Measurements from ENCODE around the gene C16orf74. TPM values are rescaled to one million over a fixed set of nuclear protein-coding genes. Genes with fewer than 3 reads are reported as not detected.

Gene C16orf74
- total RNA-seq, 3 donors from 2014 or later: 0.73 to 1.3 (median 1.0) TPM

DNA sequence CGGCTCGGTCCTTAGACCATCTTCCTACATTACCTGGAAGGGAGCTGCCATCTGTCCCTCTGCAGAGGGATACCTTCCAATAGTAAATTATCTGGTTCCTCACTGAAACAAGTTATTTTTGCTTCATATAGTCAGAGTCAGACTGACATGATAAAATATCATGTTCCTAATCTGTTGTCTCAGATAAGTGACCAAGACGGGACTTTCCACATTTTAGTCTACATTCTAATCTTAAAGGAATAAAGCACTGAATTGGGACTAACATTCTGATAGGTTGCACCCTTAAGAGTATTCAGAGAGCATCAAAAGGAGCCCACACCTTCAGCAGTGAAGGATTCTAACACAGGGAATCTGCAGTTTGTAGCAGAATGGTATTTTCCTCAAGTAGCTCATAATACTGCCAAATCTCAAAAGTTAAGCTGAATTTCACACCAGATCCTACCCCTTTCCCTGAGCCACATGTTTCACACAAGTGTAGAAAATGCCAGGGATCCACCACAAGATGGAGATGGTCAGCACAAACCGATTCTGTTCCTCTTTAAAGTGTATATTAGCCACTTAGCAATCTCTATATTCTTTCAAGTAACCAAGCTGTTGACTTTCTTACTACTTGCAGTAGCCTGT is 75.5 kb downstream of the C16orf74 start:
- no peak for TF ChIP-seq CTCF (IDR thresholded peaks at IDR 0.05)
- Histone ChIP-seq H3K4me1 (ENCODE audit: low read depth) (peaks cover 21% of the 10 kb centered on the region), H3K9me3 (no peaks in the 10 kb centered on the region), H3K4me3 (no peak overlapping the region), H3K36me3 (ENCODE audit: low read depth) (peaks cover 9% of the 10 kb centered on the region)
- DNase-seq (no peak), ATAC-seq (no peak)
- intact Hi-C loops (cut with DNase I, micrococcal nuclease): no loop called here

GRCh38 chr16:85674828-85675227 is 76.1 kb downstream of the C16orf74 start:
- Histone ChIP-seq H3K36me3 (ENCODE audit: low read depth) (peaks cover 9% of the 10 kb centered on the region), H3K4me3 (no peak overlapping the region), H3K4me1 (ENCODE audit: low read depth) (peaks cover 21% of the 10 kb centered on the region), H3K9me3 (no peaks in the 10 kb centered on the region)
- ATAC-seq: no peak
- intact Hi-C loops (cut with DNase I, micrococcal nuclease): no loop called here
- DNase-seq: no peak
- TF ChIP-seq CTCF (IDR thresholded peaks at IDR 0.05): no peak

DNA sequence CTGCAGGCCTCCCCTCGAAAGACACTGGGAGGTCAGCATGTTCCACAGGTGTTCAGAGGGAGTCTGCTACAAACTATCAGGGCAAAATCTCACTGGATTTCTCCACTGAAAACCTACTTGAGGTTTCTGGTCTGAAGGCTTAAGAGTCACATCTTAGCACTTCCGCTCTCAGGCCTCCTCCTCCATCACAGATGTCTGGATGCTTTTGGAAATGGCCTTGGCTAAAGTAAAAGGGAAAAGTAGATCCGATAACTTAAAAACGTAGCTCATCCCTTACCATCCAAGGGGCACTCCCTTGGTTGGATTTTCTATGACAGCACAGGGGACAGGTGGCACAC is 76.5 kb downstream of the C16orf74 start:
- Histone ChIP-seq H3K9me3 (no peaks in the 10 kb centered on the region), H3K36me3 (ENCODE audit: low read depth) (peaks cover 9% of the 10 kb centered on the region), H3K4me3 (no peak overlapping the region), H3K4me1 (ENCODE audit: low read depth) (peaks cover 21% of the 10 kb centered on the region)
- no peak for ATAC-seq
- TF ChIP-seq CTCF (IDR thresholded peaks at IDR 0.05): no peak
- intact Hi-C loops (cut with DNase I, micrococcal nuclease): no loop called here
- no peak for DNase-seq

- intact Hi-C loops (cut with DNase I, micrococcal nuclease): no loop called here
These were observed 77.1 kb downstream of the C16orf74 start for GRCh38 chr16:85673529-85674417.

GRCh38 chr16:85670840-85671239 is 80.1 kb downstream of the C16orf74 start:
- Histone ChIP-seq H3K4me1 (ENCODE audit: low read depth) (peaks cover 10% of the 10 kb centered on the region), H3K9me3 (no peaks in the 10 kb centered on the region), H3K4me3 (no peak overlapping the region), H3K36me3 (ENCODE audit: low read depth) (peaks cover 22% of the 10 kb centered on the region)
- intact Hi-C loops (cut with DNase I, micrococcal nuclease): no loop called here
- no peak for DNase-seq
- TF ChIP-seq CTCF (IDR thresholded peaks at IDR 0.05): no peak
- ATAC-seq: no peak

More at GRCh38 chr16:85673529-85674417, 77.1 kb downstream of the C16orf74 start:
- Histone ChIP-seq H3K4me3 (no peak overlapping the region), H3K4me1 (ENCODE audit: low read depth) (peaks cover 16% of the 10 kb centered on the region), H3K9me3 (no peaks in the 10 kb centered on the region), H3K36me3 (ENCODE audit: low read depth) (peaks cover 14% of the 10 kb centered on the region)
- no peak for TF ChIP-seq CTCF (IDR thresholded peaks at IDR 0.05)
- DNase-seq (peak in 1 of 3 donors; percentile 39), ATAC-seq (peak; percentile 57)
